Vagina (tissue), 2 donors: ENCODE measurements around the gene CTSZ. TPM values are rescaled to one million over a fixed set of nuclear protein-coding genes. Genes with fewer than 3 reads are reported as not detected.
"Not testable (repeated sequence)": the region's sequence is repeated elsewhere in the genome, so short reads cannot be mapped to it uniquely, and the experiment has no call there.

ENCODE experiments used
- DNase-seq, 2 donors: peaks; one replicate each; pipeline ENCODE4 v3.0.0-alpha.2; 2017; ENCODE audit errors: extremely low spot score in 2 of 2
- H3K27ac ChIP-seq: fragments of 200-600 bp; sonication (generic); one replicate; pipeline ENCODE4 v1.5.1; 2019
- H3K27me3 ChIP-seq: fragments of 200-600 bp; sonication (generic); one replicate; pipeline ENCODE4 v1.5.1; 2019
- H3K36me3 ChIP-seq, 2 donors: fragments of 200-600 bp; sonication (generic); one replicate each; pipeline ENCODE4 v1.5.1; 2017 to 2019
- H3K4me1 ChIP-seq: fragments of 200-600 bp; sonication (generic); one replicate; pipeline ENCODE4 v1.5.1; 2019
- H3K4me3 ChIP-seq, 2 donors: fragments of 200-600 bp; sonication (generic); 1 replicate in 1 of 2; 2 replicates in 1 of 2; pipeline ENCODE4 v1.5.1; 2016 to 2019
- H3K9me3 ChIP-seq: fragments of 200-600 bp; sonication (generic); one replicate; pipeline ENCODE4 v1.5.1; 2019
- POLR2A ChIP-seq, 2 donors: fragments of 450-650 bp; IDR thresholded peaks; one replicate each; pipeline ENCODE4 v1.6.1; 2017; ENCODE audit warnings: antibody characterized with exemption in 2 of 2, mild to moderate bottlenecking in 2 of 2, moderate library complexity in 2 of 2
- POLR2AphosphoS5 ChIP-seq, 2 donors: sonication (generic); formaldehyde crosslinking; IDR thresholded peaks; one replicate each; pipeline ENCODE4 v1.9.0; 2017; ENCODE audit warnings: antibody characterized with exemption in 2 of 2, mild to moderate bottlenecking in 2 of 2, low read depth in 1 of 2; ENCODE audit not compliant: insufficient read depth in 1 of 2
- intact Hi-C: fragments of 100-400 bp; cut with DNase I; formaldehyde crosslinking; loops from one replicate; pipeline ENCODE4 v1.15.1; 2023
- total RNA-seq: library from RNA; depleted of rRNA; stranded (reverse); fragments of >200 nt; gene quantifications from one replicate; pipeline ENCODE4 v1.2.3, GENCODE V29; 2016
- TF ChIP-seq, protein P1 (sequence below), 3 experiments: fragments of 450-650 bp in 2 of 3; fragments of 200-600 bp in 1 of 3; sonication (generic) in 1 of 3; IDR thresholded peaks; one replicate each; pipeline ENCODE4 v1.5.1; 2017 to 2019; ENCODE audit warnings: antibody characterized with exemption in 3 of 3, mild to moderate bottlenecking in 2 of 3, moderate library complexity in 2 of 3

CTSZ gene
- total RNA-seq, 1 donor from 2014 or later = 128 TPM

- H3K9me3 ChIP-seq = no peaks in the 10 kb centered on the region
- DNase-seq = no peak
- no peaks in the 10 kb centered on the region for H3K4me1 ChIP-seq
- H3K36me3 ChIP-seq = no peaks in the 10 kb centered on the region
- intact Hi-C loops = no loop called here
- H3K27ac ChIP-seq = no peak overlapping the region
- no peak overlapping the region for H3K4me3 ChIP-seq
- TF ChIP-seq, protein P1, sequence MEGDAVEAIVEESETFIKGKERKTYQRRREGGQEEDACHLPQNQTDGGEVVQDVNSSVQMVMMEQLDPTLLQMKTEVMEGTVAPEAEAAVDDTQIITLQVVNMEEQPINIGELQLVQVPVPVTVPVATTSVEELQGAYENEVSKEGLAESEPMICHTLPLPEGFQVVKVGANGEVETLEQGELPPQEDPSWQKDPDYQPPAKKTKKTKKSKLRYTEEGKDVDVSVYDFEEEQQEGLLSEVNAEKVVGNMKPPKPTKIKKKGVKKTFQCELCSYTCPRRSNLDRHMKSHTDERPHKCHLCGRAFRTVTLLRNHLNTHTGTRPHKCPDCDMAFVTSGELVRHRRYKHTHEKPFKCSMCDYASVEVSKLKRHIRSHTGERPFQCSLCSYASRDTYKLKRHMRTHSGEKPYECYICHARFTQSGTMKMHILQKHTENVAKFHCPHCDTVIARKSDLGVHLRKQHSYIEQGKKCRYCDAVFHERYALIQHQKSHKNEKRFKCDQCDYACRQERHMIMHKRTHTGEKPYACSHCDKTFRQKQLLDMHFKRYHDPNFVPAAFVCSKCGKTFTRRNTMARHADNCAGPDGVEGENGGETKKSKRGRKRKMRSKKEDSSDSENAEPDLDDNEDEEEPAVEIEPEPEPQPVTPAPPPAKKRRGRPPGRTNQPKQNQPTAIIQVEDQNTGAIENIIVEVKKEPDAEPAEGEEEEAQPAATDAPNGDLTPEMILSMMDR (IDR thresholded peaks at IDR 0.05) = no peak
- TF ChIP-seq POLR2A (IDR thresholded peaks at IDR 0.05) = no peak
- no peak for TF ChIP-seq POLR2AphosphoS5 (IDR thresholded peaks at IDR 0.05; ENCODE audit: insufficient read depth in 1 of 2, low read depth in 1 of 2)
- no peaks in the 10 kb centered on the region for H3K27me3 ChIP-seq
Observed at GRCh38 chr20:58969439-58969838, 37.6 kb downstream of the CTSZ start.

- TF ChIP-seq, protein P1 (IDR thresholded peaks at IDR 0.05) = no peak
- TF ChIP-seq POLR2AphosphoS5 (IDR thresholded peaks at IDR 0.05; ENCODE audit: insufficient read depth in 1 of 2, low read depth in 1 of 2) = no peak
- TF ChIP-seq POLR2A (IDR thresholded peaks at IDR 0.05) = no peak
Observed at GRCh38 chr20:58967652-58968429, 39.2 kb downstream of the CTSZ start.

GRCh38 chr20:58965270-58966064 is 41.6 kb downstream of the CTSZ start:
- Histone ChIP-seq H3K4me3 (no peak overlapping the region), H3K27me3 (no peaks in the 10 kb centered on the region), H3K4me1 (no peaks in the 10 kb centered on the region), H3K27ac (no peak overlapping the region), H3K36me3 (no peaks in the 10 kb centered on the region), H3K9me3 (no peaks in the 10 kb centered on the region)
- TF ChIP-seq POLR2AphosphoS5 (IDR thresholded peaks at IDR 0.05; ENCODE audit: insufficient read depth in 1 of 2, low read depth in 1 of 2) (no peak), POLR2A (IDR thresholded peaks at IDR 0.05) (no peak)
- TF ChIP-seq, protein P1 (IDR thresholded peaks at IDR 0.05) = no peak
- intact Hi-C loops = no loop called here
- peak in 1 of 2 donors; percentile 47 for DNase-seq

More at GRCh38 chr20:58967652-58968429, 39.2 kb downstream of the CTSZ start:
- peak; percentile 58 to 67 for DNase-seq
- no peak overlapping the region for H3K4me3 ChIP-seq
- intact Hi-C loops = no loop called here
- no peaks in the 10 kb centered on the region for H3K4me1 ChIP-seq
- no peaks in the 10 kb centered on the region for H3K9me3 ChIP-seq
- H3K27me3 ChIP-seq = no peaks in the 10 kb centered on the region
- no peak overlapping the region for H3K27ac ChIP-seq
- no peaks in the 10 kb centered on the region for H3K36me3 ChIP-seq

GRCh38 chr20:58963922-58964321 is 43.1 kb downstream of the CTSZ start:
- intact Hi-C loops, H3K4me3 ChIP-seq, H3K4me1 ChIP-seq, DNase-seq, H3K27me3 ChIP-seq, H3K9me3 ChIP-seq, H3K27ac ChIP-seq, H3K36me3 ChIP-seq: not testable (repeated sequence)

GRCh38 chr20:58963060-58963584 is 43.9 kb downstream of the CTSZ start:
- Histone ChIP-seq H3K27ac (no peak overlapping the region), H3K9me3 (no peaks in the 10 kb centered on the region), H3K4me1 (no peaks in the 10 kb centered on the region), H3K4me3 (no peak overlapping the region), H3K27me3 (no peaks in the 10 kb centered on the region), H3K36me3 (no peaks in the 10 kb centered on the region)
- TF ChIP-seq POLR2A (IDR thresholded peaks at IDR 0.05) (no peak), POLR2AphosphoS5 (IDR thresholded peaks at IDR 0.05; ENCODE audit: insufficient read depth in 1 of 2, low read depth in 1 of 2) (no peak)
- TF ChIP-seq, protein P1 (IDR thresholded peaks at IDR 0.05) = no peak
- intact Hi-C loops = no loop called here
- DNase-seq = peak in 1 of 2 donors; percentile 20
